Kidney epithelial cell (primary cell): ENCODE data around the gene TBC1D22A. TPM values are rescaled to one million over a fixed set of nuclear protein-coding genes. Genes with fewer than 3 reads are reported as not detected.

Source experiments
- DNase-seq: peaks from one replicate; pipeline ENCODE4 v3.0.0-alpha.2; 2010; ENCODE audit warnings: low read depth
- H3K27me3 ChIP-seq: 2 replicates; pipeline ENCODE4 v1.6.0; 2011; ENCODE audit warnings: low read length; ENCODE audit not compliant: control insufficient read depth, insufficient read depth
- H3K36me3 ChIP-seq: 2 replicates; pipeline ENCODE4 v1.5.1; 2011; ENCODE audit warnings: low read length; ENCODE audit not compliant: control insufficient read depth, insufficient read depth
- H3K4me3 ChIP-seq: 2 replicates; pipeline ENCODE4 v1.5.1; 2011; ENCODE audit warnings: low read depth, mild to moderate bottlenecking, control low read depth, low read length
- total RNA-seq: library from RNA; depleted of rRNA; stranded (reverse); fragments of >200 nt; gene quantifications from 2 replicates; pipeline ENCODE4 v1.2.3, GENCODE V29; 2015
- TF ChIP-seq, protein P1 (sequence below): IDR thresholded peaks from 2 replicates; pipeline ENCODE4 v1.5.1; 2011; ENCODE audit warnings: mild to moderate bottlenecking, moderate library complexity, low read length, control low read depth, inconsistent platforms; ENCODE audit not compliant: insufficient read depth, poor library complexity, severe bottlenecking

TBC1D22A gene
- total RNA-seq, 1 donor from 2014 or later, result 25.7 TPM

DNA sequence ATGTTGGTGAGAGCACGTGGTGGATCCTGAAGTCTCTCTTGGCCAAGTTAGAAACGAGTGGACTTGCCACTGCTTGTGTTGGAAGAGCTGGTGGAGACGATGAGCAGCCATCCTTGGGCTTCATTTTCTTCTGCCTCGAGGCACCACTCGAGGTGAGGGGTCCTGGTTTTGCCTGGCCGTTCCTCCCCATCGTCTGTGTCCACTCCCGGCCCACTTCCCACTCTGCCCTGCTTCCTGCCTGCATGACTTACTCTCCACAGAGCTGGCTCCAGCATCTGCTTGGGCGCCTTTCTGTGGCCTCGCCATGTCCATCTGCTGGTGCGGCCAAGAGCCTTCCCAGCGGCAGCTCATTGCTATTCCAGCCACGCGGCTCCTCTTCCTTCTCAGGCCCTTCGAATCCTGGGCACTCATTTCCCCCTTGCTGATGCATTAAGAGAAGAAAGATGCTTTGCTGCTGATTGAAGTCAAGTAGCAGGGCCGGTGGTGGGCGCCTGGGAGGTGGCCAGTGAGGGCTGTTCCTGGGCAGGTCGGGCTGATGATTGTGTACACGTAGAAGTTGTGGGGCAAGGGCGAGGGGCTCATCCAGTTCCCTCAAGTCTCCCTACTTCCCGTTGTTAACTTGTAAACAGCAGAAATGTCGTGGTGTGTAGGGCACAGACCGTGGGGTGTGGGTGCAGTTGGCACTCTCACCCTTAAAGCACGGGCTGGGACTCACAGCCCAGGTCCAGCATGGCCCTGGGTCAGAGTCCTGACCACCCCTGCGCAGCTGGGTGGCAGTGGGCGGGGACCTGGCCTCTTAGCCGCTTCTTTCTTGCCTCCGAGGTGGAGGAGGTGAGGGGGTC, 292.0 kb downstream of the TBC1D22A start:
- TF ChIP-seq, protein P1, sequence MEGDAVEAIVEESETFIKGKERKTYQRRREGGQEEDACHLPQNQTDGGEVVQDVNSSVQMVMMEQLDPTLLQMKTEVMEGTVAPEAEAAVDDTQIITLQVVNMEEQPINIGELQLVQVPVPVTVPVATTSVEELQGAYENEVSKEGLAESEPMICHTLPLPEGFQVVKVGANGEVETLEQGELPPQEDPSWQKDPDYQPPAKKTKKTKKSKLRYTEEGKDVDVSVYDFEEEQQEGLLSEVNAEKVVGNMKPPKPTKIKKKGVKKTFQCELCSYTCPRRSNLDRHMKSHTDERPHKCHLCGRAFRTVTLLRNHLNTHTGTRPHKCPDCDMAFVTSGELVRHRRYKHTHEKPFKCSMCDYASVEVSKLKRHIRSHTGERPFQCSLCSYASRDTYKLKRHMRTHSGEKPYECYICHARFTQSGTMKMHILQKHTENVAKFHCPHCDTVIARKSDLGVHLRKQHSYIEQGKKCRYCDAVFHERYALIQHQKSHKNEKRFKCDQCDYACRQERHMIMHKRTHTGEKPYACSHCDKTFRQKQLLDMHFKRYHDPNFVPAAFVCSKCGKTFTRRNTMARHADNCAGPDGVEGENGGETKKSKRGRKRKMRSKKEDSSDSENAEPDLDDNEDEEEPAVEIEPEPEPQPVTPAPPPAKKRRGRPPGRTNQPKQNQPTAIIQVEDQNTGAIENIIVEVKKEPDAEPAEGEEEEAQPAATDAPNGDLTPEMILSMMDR, result no peak
- H3K27me3 ChIP-seq, result no peaks in the 10 kb centered on the region
- H3K36me3 ChIP-seq, result no peaks in the 10 kb centered on the region
- no peak overlapping the region for H3K4me3 ChIP-seq
- no peak for DNase-seq

DNA sequence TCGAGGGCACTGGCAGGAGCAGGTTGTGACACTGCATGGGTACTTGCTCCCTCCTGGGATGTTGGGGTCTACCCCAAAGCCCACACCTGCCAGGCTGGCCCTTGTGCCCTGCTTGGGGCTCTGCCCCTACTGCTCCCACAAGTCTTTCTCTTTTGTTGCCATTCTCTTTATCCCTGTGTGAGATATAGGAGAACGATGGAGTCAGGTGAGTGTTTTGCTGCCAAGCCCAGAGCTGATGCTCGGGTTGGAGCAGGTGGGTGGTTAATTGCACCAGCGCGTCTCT, 292.6 kb downstream of the TBC1D22A start:
- Histone ChIP-seq H3K36me3 (no peaks in the 10 kb centered on the region), H3K4me3 (no peak overlapping the region), H3K27me3 (no peaks in the 10 kb centered on the region)
- TF ChIP-seq, protein P1, result no peak
- DNase-seq, result no peak

- TF ChIP-seq, protein P1, result no peak
- Histone ChIP-seq H3K27me3 (no peaks in the 10 kb centered on the region), H3K36me3 (no peaks in the 10 kb centered on the region)
Observed at GRCh38 chr22:47055461-47055860, 293.0 kb downstream of the TBC1D22A start.

DNA sequence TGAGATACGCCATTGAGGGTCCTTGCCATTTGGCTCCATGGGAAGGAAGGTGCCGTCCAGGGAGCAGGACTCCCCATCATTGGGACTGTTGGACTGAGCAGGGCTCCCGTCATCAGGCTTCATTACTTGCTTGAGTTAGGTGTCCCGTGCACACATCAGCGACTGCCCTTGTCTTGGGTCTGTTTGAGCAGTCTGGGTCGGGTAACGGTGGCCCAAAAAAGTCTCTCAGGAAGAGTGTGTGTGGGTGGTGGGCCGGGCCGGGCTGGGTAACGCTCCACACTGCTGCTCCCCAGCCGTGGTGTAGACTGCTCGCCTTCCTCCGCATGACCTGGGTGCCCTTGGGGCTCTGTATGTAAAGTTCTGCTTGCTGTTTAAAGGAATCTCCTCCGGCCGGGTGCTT, 293.5 kb downstream of the TBC1D22A start:
- Histone ChIP-seq H3K36me3 (no peaks in the 10 kb centered on the region), H3K27me3 (no peaks in the 10 kb centered on the region), H3K4me3 (no peak overlapping the region)
- TF ChIP-seq, protein P1, result no peak
- DNase-seq, result no peak

More at GRCh38 chr22:47055461-47055860, 293.0 kb downstream of the TBC1D22A start:
- no peak for DNase-seq
- H3K4me3 ChIP-seq, result no peak overlapping the region

- H3K27me3 ChIP-seq, result no peaks in the 10 kb centered on the region
- no peaks in the 10 kb centered on the region for H3K36me3 ChIP-seq
- DNase-seq, result no peak
- H3K4me3 ChIP-seq, result no peak overlapping the region
- TF ChIP-seq, protein P1, result no peak
Observed at GRCh38 chr22:47056361-47056760, 293.9 kb downstream of the TBC1D22A start.
